HG03103 (cell line): Measurements from ENCODE around the gene PRKN.
"Not testable (repeated sequence)": the region's sequence is repeated elsewhere in the genome, so short reads cannot be mapped to it uniquely, and the experiment has no call there.

ENCODE experiments used
- ATAC-seq: cut with Tn5 transposase; IDR thresholded peaks from one replicate; pipeline ENCODE4 v1.9.1; 2021; ENCODE audit warnings: low read depth; ENCODE audit not compliant: unreplicated experiment

The PRKN gene

GRCh38 chr6:162560891-162561290 is 166.7 kb downstream of the PRKN start:
- no peak for ATAC-seq

GRCh38 chr6:162554531-162554930 is 173.0 kb downstream of the PRKN start:
- ATAC-seq = no peak

- ATAC-seq = no peak
Measured at GRCh38 chr6:162546905-162547304, 180.7 kb downstream of the PRKN start.

GRCh38 chr6:162543221-162543620 is 184.3 kb downstream of the PRKN start:
- ATAC-seq = no peak

GRCh38 chr6:162541019-162541601 is 186.5 kb downstream of the PRKN start:
- no peak for ATAC-seq

GRCh38 chr6:162539321-162539720 is 188.2 kb downstream of the PRKN start:
- no peak for ATAC-seq

- ATAC-seq = no peak
Measured at GRCh38 chr6:162538643-162539064, 188.9 kb downstream of the PRKN start.

- ATAC-seq = no peak
Measured at GRCh38 chr6:162533009-162533400, 194.6 kb downstream of the PRKN start.

GRCh38 chr6:162532283-162533008 is 195.1 kb downstream of the PRKN start:
- ATAC-seq = no peak

- not testable (repeated sequence) for ATAC-seq
Measured at GRCh38 chr6:162531391-162531790, 196.2 kb downstream of the PRKN start.

- ATAC-seq = no peak
Measured at GRCh38 chr6:162528538-162528937, 199.0 kb downstream of the PRKN start.

- ATAC-seq = no peak
Measured at GRCh38 chr6:162526960-162527359, 200.6 kb downstream of the PRKN start.

- ATAC-seq = no peak
Measured at GRCh38 chr6:162525181-162525580, 202.4 kb downstream of the PRKN start.

- no peak for ATAC-seq
Measured at GRCh38 chr6:162512744-162513143, 214.8 kb downstream of the PRKN start.

- no peak for ATAC-seq
Measured at GRCh38 chr6:162497389-162497788, 230.2 kb downstream of the PRKN start.

- no peak for ATAC-seq
Measured at GRCh38 chr6:162493917-162494316, 233.6 kb downstream of the PRKN start.

GRCh38 chr6:162491637-162492036 is 235.9 kb downstream of the PRKN start:
- ATAC-seq = no peak

GRCh38 chr6:162489101-162489976 is 238.2 kb downstream of the PRKN start:
- ATAC-seq = no peak

GRCh38 chr6:162488444-162488843 is 239.1 kb downstream of the PRKN start:
- ATAC-seq = peak; percentile 51

GRCh38 chr6:162485464-162485863 is 242.1 kb downstream of the PRKN start:
- no peak for ATAC-seq

GRCh38 chr6:162481938-162482337 is 245.6 kb downstream of the PRKN start:
- no peak for ATAC-seq
